Osteoblast (primary cell): ENCODE data around the gene MTHFD2L. TPM values are rescaled to one million over a fixed set of nuclear protein-coding genes. Genes with fewer than 3 reads are reported as not detected.

ENCODE experiments used
- DNase-seq: peaks from one replicate; pipeline ENCODE4 v3.0.0; 2011; ENCODE audit warnings: low spot score, mixed read lengths; ENCODE audit not compliant: insufficient read length; ENCODE audit errors: missing footprints
- H2AFZ ChIP-seq: 2 replicates; pipeline ENCODE4 v1.6.0; 2011; ENCODE audit warnings: mild to moderate bottlenecking, low read length
- H3K27ac ChIP-seq: 2 replicates; pipeline ENCODE4 v1.5.1; 2011; ENCODE audit warnings: mild to moderate bottlenecking, low read depth, low read length, moderate library complexity
- H3K27me3 ChIP-seq: 2 replicates; pipeline ENCODE4 v1.6.0; 2012; ENCODE audit warnings: mild to moderate bottlenecking, control low read depth, inconsistent platforms, low read length, moderate library complexity; ENCODE audit not compliant: insufficient read depth
- H3K36me3 ChIP-seq: 2 replicates; pipeline ENCODE4 v1.5.1; 2011; ENCODE audit warnings: mild to moderate bottlenecking, low read length, control low read depth, moderate library complexity; ENCODE audit not compliant: insufficient read depth
- H3K4me1 ChIP-seq: 2 replicates; pipeline ENCODE4 v1.5.1; 2011; ENCODE audit warnings: mild to moderate bottlenecking, low read length, control low read depth, moderate library complexity; ENCODE audit not compliant: insufficient read depth
- H3K4me2 ChIP-seq: 2 replicates; pipeline ENCODE4 v1.6.0; 2011; ENCODE audit warnings: mild to moderate bottlenecking, low read length; ENCODE audit not compliant: insufficient read depth
- H3K4me3 ChIP-seq: fragments of 200-600 bp; sonication (generic); 3 replicates; pipeline ENCODE4 v1.5.1; 2012; ENCODE audit warnings: mild to moderate bottlenecking, low read length, inconsistent platforms; ENCODE audit not compliant: insufficient read depth
- H3K79me2 ChIP-seq: 2 replicates; pipeline ENCODE4 v1.6.0; 2012; ENCODE audit warnings: mild to moderate bottlenecking, low read length, control low read depth, inconsistent platforms; ENCODE audit not compliant: insufficient read depth
- H3K9me3 ChIP-seq: 2 replicates; pipeline ENCODE4 v1.5.1; 2011; ENCODE audit warnings: low read depth, low read length, control low read depth
- H4K20me1 ChIP-seq: 2 replicates; pipeline ENCODE4 v1.6.0; 2012; ENCODE audit warnings: mild to moderate bottlenecking, low read length, control low read depth; ENCODE audit not compliant: insufficient read depth
- CTCF ChIP-seq: IDR thresholded peaks from 2 replicates; pipeline ENCODE4 v1.5.1; 2011; ENCODE audit warnings: mild to moderate bottlenecking, low read depth, low read length, moderate library complexity; ENCODE audit errors: extremely low read depth
- total RNA-seq: library from RNA; depleted of rRNA; stranded (reverse); fragments of >200 nt; gene quantifications from 2 replicates; pipeline ENCODE4 v1.2.3, GENCODE V29; 2012

Gene MTHFD2L
- total RNA-seq, 1 donor = 13.0 TPM

GRCh38 chr4:74327762-74328161 is 169.8 kb downstream of the MTHFD2L start:
- no peaks in the 10 kb centered on the region for H4K20me1 ChIP-seq
- H3K36me3 ChIP-seq = no peaks in the 10 kb centered on the region
- no peak for TF ChIP-seq CTCF
- H3K4me2 ChIP-seq = peak overlapping the region; percentile 53
- no peaks in the 10 kb centered on the region for H3K79me2 ChIP-seq
- H3K27me3 ChIP-seq = peaks cover 10% of the 10 kb centered on the region
- peaks cover 8% of the 10 kb centered on the region for H3K4me1 ChIP-seq
- H3K9me3 ChIP-seq = no peaks in the 10 kb centered on the region
- peak overlapping the region; percentile 26 for H2AFZ ChIP-seq
- no peak overlapping the region for H3K4me3 ChIP-seq
- DNase-seq = no peak
- no peak overlapping the region for H3K27ac ChIP-seq

GRCh38 chr4:74328501-74328900 is 170.6 kb downstream of the MTHFD2L start:
- no peaks in the 10 kb centered on the region for H3K79me2 ChIP-seq
- no peaks in the 10 kb centered on the region for H4K20me1 ChIP-seq
- DNase-seq = peak; percentile 50
- H2AFZ ChIP-seq = no peak overlapping the region
- no peak overlapping the region for H3K4me3 ChIP-seq
- no peak overlapping the region for H3K27ac ChIP-seq
- peaks cover 8% of the 10 kb centered on the region for H3K4me1 ChIP-seq
- no peak overlapping the region for H3K4me2 ChIP-seq
- peaks cover 6% of the 10 kb centered on the region for H3K27me3 ChIP-seq
- no peak for TF ChIP-seq CTCF
- H3K36me3 ChIP-seq = no peaks in the 10 kb centered on the region
- no peaks in the 10 kb centered on the region for H3K9me3 ChIP-seq

- no peaks in the 10 kb centered on the region for H3K79me2 ChIP-seq
- no peak overlapping the region for H3K27ac ChIP-seq
- H3K4me3 ChIP-seq = no peak overlapping the region
- no peak for TF ChIP-seq CTCF
- H3K4me2 ChIP-seq = no peak overlapping the region
- peaks cover 8% of the 10 kb centered on the region for H3K4me1 ChIP-seq
- no peaks in the 10 kb centered on the region for H3K9me3 ChIP-seq
- no peak for DNase-seq
- no peaks in the 10 kb centered on the region for H4K20me1 ChIP-seq
- H3K27me3 ChIP-seq = peaks cover 2% of the 10 kb centered on the region
- no peak overlapping the region for H2AFZ ChIP-seq
- H3K36me3 ChIP-seq = no peaks in the 10 kb centered on the region
These were observed 171.4 kb downstream of the MTHFD2L start for GRCh38 chr4:74329307-74329706.

GRCh38 chr4:74330295-74330750 is 172.4 kb downstream of the MTHFD2L start:
- Histone ChIP-seq H2AFZ (no peak overlapping the region), H3K4me2 (no peak overlapping the region), H3K27me3 (no peaks in the 10 kb centered on the region), H3K79me2 (no peaks in the 10 kb centered on the region), H3K4me1 (peaks cover 8% of the 10 kb centered on the region), H3K27ac (no peak overlapping the region), H3K9me3 (no peaks in the 10 kb centered on the region), H3K36me3 (no peaks in the 10 kb centered on the region), H4K20me1 (no peaks in the 10 kb centered on the region), H3K4me3 (no peak overlapping the region)
- TF ChIP-seq CTCF = no peak
- DNase-seq = no peak
